Lower leg skin (tissue), 3 donors: Measurements from ENCODE around the gene IFI35.

ENCODE experiments used
- POLR2A ChIP-seq, 2 donors: fragments of 450-650 bp; IDR thresholded peaks; one replicate each; pipeline ENCODE4 v1.6.1; 2016 to 2017; ENCODE audit warnings: antibody characterized with exemption in 2 of 2, mild to moderate bottlenecking in 1 of 2, moderate library complexity in 1 of 2
- TF ChIP-seq, protein P1 (sequence below), 3 donors: fragments of 450-650 bp; IDR thresholded peaks; one replicate each; pipeline ENCODE4 v1.5.1; 2016; ENCODE audit warnings: antibody characterized with exemption in 3 of 3, mild to moderate bottlenecking in 3 of 3, moderate library complexity in 2 of 3

DNA sequence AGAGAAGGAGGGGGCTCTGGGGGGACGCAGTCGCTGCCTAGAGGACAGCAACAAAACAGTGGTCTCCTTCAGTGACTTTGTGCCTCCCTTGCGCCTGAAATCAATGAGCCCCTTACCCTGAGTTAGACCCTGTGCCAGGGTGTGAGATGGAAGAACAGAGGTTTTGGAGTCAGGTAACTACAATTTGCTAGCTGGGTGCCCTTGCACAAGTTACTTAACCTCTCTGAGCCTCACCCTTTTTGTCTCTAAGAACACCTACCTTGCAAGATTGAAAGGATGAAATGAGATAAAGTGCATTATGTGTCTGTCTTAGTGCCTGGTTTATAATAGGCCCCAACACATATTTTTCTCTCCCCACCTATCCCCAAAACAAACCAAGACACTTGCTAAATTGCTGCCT, 28.3 kb downstream of the IFI35 start:
- TF ChIP-seq, protein P1, sequence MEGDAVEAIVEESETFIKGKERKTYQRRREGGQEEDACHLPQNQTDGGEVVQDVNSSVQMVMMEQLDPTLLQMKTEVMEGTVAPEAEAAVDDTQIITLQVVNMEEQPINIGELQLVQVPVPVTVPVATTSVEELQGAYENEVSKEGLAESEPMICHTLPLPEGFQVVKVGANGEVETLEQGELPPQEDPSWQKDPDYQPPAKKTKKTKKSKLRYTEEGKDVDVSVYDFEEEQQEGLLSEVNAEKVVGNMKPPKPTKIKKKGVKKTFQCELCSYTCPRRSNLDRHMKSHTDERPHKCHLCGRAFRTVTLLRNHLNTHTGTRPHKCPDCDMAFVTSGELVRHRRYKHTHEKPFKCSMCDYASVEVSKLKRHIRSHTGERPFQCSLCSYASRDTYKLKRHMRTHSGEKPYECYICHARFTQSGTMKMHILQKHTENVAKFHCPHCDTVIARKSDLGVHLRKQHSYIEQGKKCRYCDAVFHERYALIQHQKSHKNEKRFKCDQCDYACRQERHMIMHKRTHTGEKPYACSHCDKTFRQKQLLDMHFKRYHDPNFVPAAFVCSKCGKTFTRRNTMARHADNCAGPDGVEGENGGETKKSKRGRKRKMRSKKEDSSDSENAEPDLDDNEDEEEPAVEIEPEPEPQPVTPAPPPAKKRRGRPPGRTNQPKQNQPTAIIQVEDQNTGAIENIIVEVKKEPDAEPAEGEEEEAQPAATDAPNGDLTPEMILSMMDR (IDR thresholded peaks at IDR 0.05): no peak
- TF ChIP-seq POLR2A (IDR thresholded peaks at IDR 0.05): no peak
